ENCODE results near the gene ADAM10. TPM values are rescaled to one million over a fixed set of nuclear protein-coding genes. Genes with fewer than 3 reads are reported as not detected.

Gene ADAM10
- total and polyA plus RNA-seq, 2 of the 8 experiments (the other 6 are each of a cell fraction or from before 2014, with no cell fraction given): 46.5 to 163 TPM

- TF ChIP-seq CHD7 (IDR thresholded peaks at IDR 0.05; ENCODE audit: insufficient replicate concordance, low read length) (no peak), RXRA (IDR thresholded peaks at IDR 0.05; ENCODE audit: insufficient read depth, low read depth, low read length) (no peak), HDAC2 (IDR thresholded peaks at IDR 0.05; ENCODE audit: borderline replicate concordance in 1 of 2, low read depth in 2 of 2, low read length in 2 of 2) (0 out of 4 replicates have a peak, but pooled peaks of 1 of the 2 experiments have one; percentile 7), SIN3A (conservative IDR thresholded peaks at IDR 0.05 in 1 of 2, IDR thresholded peaks at IDR 0.05 in 1 of 2; ENCODE audit: low read depth in 1 of 2, low read length in 2 of 2) (peak in 1 of 2 experiments; percentile 71; a peak in 2 of 4 replicates), RNF2 (IDR thresholded peaks at IDR 0.05; ENCODE audit: borderline replicate concordance, low read depth, low read length, missing control alignments, poor library complexity, severe bottlenecking) (no peak), GABPA (IDR thresholded peaks at IDR 0.05; ENCODE audit: borderline replicate concordance, insufficient read depth, low read length) (no peak), KDM4A (IDR thresholded peaks at IDR 0.05; ENCODE audit: low read depth, low read length, severe bottlenecking) (peak; percentile 10), SP1 (IDR thresholded peaks at IDR 0.05; ENCODE audit: low read depth, low read length) (no peak)
Measured at GRCh38 chr15:58749532-58750337, at the start of gene ADAM10 (continued).

Data from H1 (cell line).